Measurements from ENCODE around the gene PPFIA1. TPM values are rescaled to one million over a fixed set of nuclear protein-coding genes. Genes with fewer than 3 reads are reported as not detected.

The PPFIA1 gene
- total RNA-seq, 1 experiment from 2014 or later = 23.8 TPM

DNA sequence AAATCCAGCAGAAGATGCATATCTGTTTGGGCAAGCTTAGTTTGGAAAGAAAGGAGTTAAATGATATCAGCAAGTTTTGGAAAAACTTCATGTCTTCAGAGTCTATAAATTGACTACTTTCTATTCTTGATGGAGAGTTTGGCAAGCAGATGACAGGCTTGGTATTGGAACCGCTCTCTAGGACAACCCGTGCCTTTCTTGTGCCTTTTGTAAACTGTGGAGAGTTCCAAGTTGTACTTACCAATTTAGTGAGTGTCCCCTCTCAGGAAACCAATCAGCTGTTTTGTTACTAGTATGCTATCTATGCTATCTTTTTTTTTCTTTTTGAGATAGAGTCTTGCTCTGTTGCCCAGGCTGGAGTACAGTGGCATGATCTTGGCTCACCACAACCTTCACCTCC is 84.1 kb downstream of the PPFIA1 start:
- no peak for DNase-seq (ENCODE audit: low read depth)

DNA sequence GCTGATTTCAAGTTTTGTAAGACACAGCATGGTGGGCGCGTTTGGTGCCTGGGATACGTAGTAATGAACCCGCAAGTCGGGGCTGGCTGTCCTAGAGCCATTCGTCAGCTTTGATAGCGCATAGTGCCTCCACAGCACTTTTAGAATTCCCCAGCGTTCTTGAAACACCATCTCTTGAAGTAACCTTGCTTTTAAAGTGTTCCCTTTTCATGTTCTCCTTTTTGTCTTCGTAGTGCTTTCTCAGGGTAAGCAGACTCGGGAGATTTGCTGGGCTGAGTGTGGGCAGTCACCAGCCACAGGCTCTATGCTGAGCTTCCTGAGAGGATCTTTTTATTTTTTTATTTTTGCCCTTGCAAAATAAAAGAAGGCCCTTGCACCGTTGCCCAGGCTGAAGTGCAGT is 88.3 kb downstream of the PPFIA1 start:
- DNase-seq (ENCODE audit: low read depth) = no peak

DNA sequence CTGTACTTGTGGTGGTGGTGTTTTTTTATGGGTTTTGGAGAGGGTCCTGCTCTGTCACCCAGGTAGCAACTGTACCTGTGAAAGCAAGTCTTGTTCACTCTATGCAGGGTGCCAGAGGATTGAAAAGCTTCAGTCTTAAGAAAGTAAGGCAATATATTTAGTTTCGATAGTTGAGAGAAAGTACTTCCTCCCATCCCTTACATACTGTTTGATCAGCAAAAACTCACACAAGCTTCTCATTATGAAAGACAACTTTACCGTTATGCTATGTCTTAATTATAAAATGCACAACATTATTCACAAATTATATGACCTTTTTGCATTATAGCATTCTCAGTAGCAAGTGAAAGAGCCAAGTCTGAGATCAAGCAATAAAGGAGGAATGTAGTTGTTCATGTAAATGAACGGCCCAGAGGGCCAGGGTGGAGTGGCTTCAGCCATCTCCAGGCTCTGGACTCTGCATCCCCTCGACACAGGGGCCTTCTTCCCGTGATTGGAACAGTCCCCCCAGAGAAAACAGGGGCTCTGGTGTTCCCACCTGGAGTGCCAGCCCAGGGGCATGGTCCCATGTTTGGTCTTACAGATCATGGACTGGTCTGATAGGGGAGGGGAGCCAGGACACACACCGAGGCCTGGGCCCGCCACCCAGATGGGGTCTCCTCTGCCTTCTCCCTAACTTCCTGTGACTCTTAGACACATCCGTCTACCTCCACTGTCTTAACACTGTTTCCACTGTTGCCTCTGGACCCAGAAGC is 89.1 kb downstream of the PPFIA1 start:
- no peak for DNase-seq (ENCODE audit: low read depth)

DNA sequence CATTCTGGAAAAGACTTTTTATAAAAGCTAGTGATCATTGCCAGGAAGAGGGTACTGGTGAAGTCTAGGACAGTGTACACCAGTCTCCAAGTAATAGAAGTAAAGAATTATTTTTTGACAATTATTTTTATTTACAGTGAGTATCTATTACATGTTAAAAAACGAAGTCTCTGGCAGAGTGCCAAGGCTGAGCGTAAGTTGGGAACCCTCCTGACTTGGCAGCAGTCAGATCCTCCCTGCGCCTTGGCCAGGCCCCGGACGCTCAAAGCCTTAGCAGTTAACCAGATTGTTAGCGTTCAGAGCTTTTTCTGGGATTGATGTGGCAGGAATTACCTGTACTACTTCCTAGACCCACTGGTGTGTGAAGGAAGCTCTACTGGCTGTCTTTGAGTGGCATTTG is 89.7 kb downstream of the PPFIA1 start:
- DNase-seq (ENCODE audit: low read depth) = no peak

DNA sequence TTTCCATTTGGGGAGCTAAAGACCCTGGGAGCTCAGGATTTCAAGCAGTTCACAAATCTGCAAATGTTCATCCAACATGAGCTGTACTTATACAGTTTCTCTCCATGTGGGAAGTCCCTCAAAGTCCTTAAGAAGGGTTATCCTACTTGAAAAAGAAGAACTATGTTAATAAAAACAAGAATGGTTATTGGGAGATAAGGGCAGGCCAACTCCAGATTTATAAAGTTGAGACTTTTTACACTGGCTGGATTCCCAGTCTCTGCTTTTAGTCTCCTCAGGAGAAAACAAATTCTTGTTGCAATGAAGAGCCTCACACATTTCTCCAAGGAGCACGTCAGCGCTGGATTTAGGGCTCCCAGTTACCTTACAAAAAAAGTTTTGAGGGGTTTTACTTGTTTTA is 93.7 kb downstream of the PPFIA1 start:
- no peak for DNase-seq (ENCODE audit: low read depth)

DNA sequence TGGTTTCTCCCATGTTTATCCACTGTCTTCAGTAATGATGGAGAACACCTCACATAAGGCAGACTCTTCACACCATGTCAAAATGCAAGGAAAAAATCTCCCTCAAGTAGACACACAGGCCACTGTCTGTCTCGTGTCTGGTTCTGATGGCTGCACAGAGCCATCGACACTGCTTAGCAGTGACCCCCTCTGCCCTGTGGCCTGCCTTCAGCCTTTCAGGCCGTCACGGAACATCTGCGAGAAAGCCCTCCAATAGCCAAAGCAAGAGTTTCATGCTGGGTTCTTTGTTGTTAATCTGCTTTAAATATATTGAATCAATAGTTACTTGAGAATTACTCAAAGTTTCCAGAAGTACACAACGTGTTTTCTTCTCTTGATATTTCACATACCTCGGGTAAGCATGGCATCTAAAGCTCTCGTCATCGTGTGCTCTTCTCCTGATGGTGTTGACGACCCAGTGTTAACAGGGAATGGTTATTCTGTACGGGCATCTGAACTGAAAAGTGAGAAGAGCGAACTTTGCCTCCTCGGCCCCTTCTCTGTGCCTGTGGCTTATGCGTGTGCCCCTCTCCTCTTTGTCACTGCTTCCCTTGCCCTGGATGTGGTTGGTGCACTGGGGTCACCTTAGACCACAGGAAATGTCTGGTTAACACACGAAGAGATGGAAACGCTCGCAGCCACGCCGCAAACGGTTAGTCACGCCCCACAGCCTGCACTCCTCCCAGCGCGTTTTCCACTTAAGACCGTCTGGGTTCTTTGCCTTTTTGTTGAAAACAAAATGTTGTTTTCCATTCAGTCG is 94.5 kb downstream of the PPFIA1 start:
- DNase-seq (ENCODE audit: low read depth) = no peak

DNA sequence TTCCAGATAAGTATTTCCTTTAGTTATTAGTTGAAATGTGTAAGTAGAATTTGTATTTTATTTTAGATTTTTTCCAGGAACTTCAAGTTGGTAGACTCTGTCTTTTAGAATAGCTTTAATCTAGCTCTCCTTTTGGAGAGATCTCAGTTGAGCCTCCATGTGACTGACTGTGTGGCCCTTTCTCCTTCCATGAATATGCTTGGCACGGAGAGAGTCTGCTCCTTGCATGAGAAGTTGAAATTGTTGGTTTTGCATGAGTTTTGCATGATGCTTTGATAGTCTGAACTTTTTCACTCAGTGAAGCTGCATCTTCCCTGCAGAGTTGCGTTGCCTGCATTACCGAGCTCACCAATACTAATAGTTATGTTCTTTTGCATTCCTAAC is 95.0 kb downstream of the PPFIA1 start:
- DNase-seq (ENCODE audit: low read depth) = no peak

DNA sequence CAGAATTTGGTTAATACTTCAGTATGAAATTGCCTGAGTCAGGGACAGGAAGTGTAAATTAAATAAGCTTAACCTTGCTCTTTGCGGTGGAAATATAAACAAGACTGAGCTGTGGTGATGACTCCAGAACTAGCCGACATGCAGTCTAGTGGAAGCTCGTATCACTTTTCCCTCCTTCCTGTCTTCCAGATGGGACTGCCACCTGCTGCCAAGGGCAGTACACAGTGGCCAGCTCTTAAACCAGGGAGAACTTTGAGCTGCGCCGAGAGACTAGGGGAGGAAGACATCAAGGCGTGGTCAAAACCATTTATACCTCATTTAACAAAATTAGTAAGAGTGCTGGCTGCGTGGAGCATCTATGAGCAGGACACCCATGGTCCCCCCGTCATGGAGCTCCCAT is 96.6 kb downstream of the PPFIA1 start:
- DNase-seq (ENCODE audit: low read depth) = no peak

DNA sequence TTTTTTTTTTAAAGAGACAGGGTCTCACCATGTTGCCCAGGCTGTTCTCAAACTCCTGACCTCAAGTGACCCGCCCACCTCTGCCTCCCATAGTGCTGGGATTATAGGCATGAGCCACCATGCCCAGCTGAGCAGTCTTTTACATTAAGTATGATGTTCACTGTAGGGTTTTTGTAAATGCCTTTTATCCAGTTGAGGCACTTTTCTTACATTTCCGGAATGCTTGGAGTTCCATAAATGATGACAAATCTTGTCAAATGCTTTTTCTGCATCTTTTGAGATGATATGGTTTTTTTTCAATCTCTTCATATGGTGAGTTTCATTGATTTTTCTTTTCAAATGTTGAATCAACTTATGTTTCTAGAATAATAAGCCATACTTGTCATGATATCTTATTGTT is 98.5 kb downstream of the PPFIA1 start:
- no peak for DNase-seq (ENCODE audit: low read depth)

DNA sequence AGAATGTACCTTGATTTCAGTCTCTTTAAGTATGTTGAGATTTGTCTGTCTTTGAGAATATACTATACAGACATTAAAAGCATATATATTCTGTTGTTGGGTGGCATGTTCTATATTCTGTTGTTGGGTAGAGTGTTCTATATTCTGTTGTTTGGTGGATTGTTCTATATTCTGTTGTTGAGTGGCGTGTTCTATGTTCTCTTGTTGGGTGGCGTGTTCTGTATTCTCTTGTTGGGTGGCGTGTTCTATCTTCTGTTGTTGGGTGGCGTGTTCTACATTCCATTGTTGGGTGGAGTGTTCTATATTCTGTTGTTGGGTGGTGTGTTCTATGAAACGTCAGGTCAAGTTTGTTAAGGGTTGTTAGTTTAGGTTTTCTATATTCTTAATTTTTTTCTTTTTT is 100.8 kb downstream of the PPFIA1 start:
- DNase-seq (ENCODE audit: low read depth) = no peak

DNA sequence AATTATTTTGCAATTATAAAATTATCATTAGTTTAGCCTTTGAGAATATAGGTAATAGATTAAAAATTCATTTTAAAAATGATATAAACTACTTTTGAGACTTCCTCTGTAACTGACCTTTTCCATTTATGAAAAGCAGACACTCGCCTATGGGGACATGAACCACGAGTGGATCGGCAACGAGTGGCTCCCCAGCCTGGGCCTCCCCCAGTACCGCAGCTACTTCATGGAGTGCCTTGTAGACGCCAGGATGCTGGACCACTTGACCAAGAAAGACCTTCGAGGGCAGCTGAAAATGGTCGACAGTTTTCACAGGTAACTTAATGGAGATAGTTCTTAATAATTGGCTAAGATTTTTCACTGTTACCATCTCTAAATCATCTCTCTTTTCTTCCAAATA is 101.6 kb downstream of the PPFIA1 start:
- no peak for DNase-seq (ENCODE audit: low read depth)

DNA sequence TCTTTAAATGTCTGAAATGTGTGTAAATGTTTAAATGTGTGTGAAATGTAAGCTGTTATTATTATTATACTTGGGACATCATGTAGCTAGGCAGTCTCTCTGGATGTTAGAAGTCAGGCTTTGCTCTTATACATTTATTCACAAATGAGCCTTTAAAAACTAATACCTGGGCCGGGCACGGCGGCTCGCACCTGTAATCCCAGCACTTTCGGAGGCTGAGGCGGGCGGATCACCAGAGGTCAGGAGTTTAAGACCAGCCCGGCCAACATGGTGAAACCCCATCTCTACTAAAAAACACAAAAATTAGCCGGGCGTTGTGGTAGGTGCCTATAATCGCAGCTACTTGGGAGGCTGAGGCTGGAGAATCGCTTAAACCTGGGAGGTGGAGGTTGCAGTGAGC is 106.1 kb downstream of the PPFIA1 start:
- DNase-seq (ENCODE audit: low read depth) = no peak

DNA sequence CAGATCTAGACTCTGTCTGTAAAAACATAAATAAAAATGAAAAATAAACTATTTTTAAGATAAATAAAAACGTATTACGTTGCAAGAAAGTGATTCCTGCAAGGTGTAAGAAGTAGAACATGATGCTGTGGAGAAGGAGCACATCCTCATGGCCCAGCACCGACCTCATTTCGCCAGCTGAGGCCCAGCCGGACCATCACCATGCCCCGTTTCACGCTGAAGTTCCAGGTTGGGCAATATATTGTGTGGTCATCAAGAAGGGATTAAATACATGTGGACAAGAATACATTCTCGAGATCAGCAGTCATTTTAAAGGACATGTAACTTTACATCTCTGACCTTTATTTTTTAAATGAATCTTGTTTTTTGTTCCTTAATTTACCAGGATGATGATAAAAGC is 107.2 kb downstream of the PPFIA1 start:
- DNase-seq (ENCODE audit: low read depth) = no peak

DNA sequence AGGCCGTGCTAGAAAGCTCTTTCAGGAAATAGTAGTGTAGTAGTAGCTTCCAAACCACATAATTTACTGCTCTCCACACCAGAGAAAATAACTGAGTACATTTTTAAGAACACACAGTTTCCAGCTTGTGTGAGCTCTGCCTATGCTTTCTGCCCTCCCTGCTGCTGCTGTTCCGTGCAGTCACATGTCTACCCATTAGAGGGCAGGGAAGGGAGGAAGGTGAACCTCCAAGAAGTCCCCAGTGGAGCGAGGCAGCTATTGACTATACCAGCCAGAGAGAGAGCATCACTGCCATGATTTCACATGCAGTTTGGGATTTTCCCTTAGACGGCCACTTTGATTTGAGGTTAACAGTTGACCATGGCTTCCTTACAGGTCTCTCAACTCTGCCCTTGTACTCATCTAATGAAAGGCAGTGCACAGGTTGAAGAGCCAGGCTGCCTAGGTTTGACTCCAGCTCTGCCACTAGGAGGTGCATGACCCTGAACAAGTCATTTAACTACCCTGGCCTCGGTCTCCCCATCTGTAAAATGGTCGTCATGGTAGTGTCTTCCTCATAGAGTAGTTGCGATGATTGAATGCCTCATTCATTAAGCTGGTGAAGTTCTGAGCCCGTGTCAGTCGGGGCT is 108.1 kb downstream of the PPFIA1 start:
- DNase-seq (ENCODE audit: low read depth) = no peak

DNA sequence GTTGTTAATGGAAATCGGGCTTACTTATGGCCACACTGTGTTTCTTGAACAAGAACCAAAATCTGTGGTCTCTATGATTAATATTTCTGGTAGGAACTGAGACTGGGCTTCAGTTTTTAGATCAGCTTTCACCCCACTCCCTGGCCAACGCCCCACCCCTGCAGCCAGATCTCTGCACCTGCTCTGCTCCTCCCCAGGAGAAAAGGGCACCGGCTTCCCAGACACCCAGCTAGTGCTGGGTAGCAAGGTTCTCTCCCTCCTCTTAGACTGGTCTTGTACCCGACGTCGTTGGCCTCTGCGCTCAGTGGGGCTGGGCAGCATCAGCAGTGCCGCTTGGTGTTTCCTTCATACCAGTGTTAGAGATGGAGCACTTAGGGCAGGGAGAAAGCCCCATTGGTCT is 110.9 kb downstream of the PPFIA1 start:
- no peak for DNase-seq (ENCODE audit: low read depth)

DNA sequence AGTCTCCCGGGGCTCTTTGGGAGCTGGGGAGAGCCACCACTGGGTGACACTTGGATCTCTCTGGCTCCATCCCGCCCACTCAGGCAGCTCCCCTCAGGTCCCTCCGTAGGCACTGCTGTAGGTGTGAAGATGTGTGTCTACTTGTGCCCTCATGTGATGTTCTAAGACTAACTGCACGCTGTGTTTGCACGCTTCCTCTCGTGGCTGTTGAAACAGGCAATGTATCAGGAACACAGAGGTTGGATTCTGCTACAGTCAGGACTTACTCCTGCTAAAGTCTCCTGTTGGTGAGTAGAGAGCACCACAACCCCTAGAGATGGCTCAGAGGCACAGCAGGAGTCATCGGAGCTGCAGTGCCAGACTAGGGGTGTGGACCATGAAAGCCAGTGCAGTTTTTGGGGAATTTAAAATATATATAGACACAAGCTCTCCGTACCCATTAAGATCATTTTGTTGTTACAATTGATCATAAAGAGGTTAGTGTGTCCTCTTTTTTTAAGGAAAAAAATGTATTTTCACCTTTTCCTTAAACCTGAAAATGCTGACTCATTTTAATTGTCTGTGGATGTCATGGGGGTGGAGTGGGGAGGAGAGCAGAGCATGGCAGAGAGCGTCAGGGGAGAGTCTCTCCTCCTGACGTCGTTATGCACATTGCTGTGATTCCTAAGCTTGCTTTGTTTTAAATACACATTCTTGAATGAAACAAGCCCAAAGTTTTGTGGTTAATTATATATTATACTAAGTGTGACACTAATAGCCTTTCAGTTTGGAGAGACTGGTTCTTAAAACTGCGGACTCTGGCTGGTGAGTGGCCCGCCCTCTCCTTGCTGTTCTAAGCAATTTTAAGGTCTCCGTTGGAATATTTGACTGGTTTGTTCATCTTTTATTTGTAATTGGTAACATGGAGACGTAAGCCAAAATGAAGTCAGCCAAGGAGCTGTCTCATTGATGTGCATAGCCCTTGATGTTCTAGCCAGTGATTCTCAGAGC is 111.7 kb downstream of the PPFIA1 start:
- no peak for DNase-seq (ENCODE audit: low read depth)

DNA sequence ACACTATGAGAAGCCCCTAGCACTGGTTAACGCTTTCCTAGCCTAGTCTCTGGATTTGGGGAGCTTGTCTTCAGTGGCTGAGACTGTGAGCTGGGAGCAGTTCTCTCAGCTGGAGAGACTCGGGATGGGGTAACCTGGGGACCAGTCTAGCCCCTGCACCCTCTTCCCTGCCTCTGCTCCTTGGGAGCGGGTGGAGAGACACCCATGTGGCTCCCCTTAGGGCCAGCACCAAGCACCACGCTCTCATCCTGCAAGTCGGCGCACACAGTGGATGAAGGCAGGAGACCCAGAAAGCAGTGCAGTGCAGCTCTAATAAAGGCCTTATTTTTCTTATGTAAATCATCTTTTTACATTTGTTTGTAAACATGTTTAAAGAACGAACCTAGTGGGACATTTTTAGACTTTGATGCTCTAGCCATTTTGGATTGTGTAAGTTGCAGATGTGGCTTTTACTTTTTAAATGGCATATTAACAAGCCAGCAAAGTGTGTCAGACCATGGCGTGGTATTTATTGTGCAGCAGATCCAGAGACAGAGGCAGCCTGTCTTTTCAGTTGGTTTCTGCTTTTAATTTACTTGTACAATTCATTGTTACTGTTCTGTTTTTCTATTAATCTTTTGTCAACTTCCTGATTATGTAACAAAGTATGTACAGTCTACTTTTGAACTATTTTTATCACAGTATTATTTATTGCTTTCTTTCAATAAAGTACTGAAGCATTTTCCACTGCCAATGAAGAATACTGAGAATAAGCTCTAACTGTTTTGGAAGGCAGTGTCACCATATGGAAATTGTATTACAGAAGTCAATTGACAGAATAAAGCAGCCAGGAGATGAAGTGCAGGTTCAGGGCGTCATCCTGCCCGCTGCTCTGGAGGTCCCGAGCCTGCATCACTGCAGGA is 113.4 kb downstream of the PPFIA1 start:
- no peak for DNase-seq (ENCODE audit: low read depth)

DNA sequence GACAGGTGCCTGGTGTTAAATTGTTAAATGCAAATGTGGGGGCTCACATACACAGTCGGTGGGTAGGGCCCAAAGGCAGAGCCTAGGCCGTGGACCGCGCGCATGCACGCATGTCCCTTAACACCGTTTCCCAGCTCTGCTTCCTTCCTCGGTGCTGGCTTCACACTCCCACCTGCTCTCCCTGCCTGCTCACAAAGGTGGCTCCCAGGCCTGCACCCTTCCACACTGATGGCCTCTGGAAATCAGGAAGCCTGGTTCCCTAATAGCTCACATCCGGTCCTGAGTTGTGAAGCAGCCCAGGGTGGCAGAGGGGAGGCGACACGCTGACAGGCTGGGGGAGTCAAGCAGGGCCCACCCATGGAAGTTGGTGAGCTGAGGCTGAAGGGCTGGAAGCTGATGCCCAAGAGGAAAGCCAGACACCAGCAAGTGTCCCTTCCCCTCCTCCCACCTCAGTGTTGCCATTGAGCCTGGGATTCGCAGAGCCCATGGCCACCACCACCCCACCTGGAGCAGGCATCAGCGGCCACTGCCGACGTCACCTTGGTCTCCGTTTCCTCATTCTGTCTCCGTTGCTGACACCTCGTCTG is 114.2 kb downstream of the PPFIA1 start:
- DNase-seq (ENCODE audit: low read depth) = no peak

DNA sequence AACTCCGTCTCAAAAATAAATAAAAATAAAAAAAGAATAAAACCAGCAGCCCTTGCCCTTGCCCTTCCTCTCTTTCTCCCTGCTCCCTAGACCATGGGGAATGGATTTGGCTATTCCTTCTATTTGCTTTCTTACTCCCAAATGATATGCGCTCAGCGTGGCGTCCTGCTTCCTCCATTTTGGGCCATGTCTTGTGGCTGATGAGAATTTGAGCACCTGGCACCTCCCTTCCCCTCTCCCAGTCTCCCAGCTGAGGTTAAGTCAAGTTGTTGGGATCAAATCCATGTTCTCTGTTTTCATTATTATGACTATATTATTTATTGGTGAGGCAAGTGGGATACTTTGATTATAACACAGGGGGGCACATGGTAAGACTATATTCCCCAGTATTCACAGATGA is 117.1 kb downstream of the PPFIA1 start:
- DNase-seq (ENCODE audit: low read depth) = no peak

DNA sequence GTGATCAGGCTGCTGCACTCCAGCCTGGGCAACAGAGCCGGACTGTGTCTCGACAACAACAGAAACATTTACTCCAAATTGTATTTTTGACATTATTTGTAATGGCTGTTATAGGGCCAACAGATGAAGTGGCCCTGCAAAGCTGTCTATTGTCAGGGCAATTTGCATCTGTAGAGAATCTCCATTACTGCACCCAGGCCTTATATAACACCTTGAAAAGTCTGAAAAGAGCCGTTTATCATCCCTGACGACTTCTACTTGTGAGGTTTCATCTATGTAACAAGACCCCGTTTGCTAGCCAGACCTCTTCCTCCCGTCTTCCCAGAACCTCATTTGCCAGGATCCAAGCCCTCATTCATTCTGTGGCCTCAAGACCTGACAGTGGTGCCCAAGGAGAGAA is 118.7 kb downstream of the PPFIA1 start:
- DNase-seq (ENCODE audit: low read depth) = no peak

All from RPMI7951 (cell line).